ENCODE measurements around the gene NPIPB5.
"Not testable (repeated sequence)": the region's sequence is repeated elsewhere in the genome, so short reads cannot be mapped to it uniquely, and the experiment has no call there.

NPIPB5 gene

GRCh38 chr16:22510591-22510990 lies at the start of gene NPIPB5:
TSS of gene NPIPB5 (plus strand) at chr16:22510891. CDS start at chr16:22513802, 2,911 bp downstream.
- not testable (repeated sequence) for H3K36me3 ChIP-seq; H3K4me3 ChIP-seq (ENCODE audit: low read depth in 1 of 2, low read length in 1 of 2); H3K27me3 ChIP-seq; H3K27ac ChIP-seq; H3K4me1 ChIP-seq (ENCODE audit: control insufficient read depth in 1 of 2, insufficient read depth in 1 of 2, low read depth in 1 of 2, low read length in 1 of 2); H3K9me3 ChIP-seq

GRCh38 chr16:22468846-22469245 lies 41.8 kb upstream of the NPIPB5 start:
- H3K27me3 ChIP-seq; H3K27ac ChIP-seq; H3K4me1 ChIP-seq (ENCODE audit: control insufficient read depth in 1 of 2, insufficient read depth in 1 of 2, low read depth in 1 of 2, low read length in 1 of 2); H3K9me3 ChIP-seq; H3K4me3 ChIP-seq (ENCODE audit: low read depth in 1 of 2, low read length in 1 of 2); H3K36me3 ChIP-seq: not testable (repeated sequence)

- not testable (repeated sequence) for H3K9me3 ChIP-seq; H3K4me1 ChIP-seq (ENCODE audit: control insufficient read depth in 1 of 2, insufficient read depth in 1 of 2, low read depth in 1 of 2, low read length in 1 of 2); H3K36me3 ChIP-seq; H3K27me3 ChIP-seq; H3K27ac ChIP-seq; H3K4me3 ChIP-seq (ENCODE audit: low read depth in 1 of 2, low read length in 1 of 2)
Observed at GRCh38 chr16:22537996-22538395, 27.3 kb downstream of the NPIPB5 start.

DNA sequence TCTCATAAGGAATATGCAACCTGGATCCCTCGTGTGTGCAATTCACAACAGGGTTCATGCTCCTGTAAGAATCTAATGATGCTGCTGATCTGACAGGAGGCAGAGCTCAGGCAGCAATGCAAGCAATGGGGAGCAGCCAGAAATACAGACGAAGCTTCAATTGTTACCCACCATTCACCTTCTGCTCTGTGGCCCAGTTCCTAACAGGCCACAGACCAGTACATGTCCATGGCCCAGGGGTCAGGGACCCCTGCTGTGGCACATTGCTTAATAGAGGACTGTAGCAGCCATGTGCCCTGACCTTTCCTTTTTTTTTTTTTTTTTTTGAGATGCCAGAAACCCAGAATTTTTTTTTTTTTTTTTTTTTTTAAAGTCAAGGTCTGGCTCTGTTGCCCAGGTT lies 34.1 kb downstream of the NPIPB5 start:
- not testable (repeated sequence) for H3K27ac ChIP-seq; H3K9me3 ChIP-seq; H3K4me3 ChIP-seq (ENCODE audit: low read depth in 1 of 2, low read length in 1 of 2); H3K27me3 ChIP-seq; H3K4me1 ChIP-seq (ENCODE audit: control insufficient read depth in 1 of 2, insufficient read depth in 1 of 2, low read depth in 1 of 2, low read length in 1 of 2); H3K36me3 ChIP-seq

DNA sequence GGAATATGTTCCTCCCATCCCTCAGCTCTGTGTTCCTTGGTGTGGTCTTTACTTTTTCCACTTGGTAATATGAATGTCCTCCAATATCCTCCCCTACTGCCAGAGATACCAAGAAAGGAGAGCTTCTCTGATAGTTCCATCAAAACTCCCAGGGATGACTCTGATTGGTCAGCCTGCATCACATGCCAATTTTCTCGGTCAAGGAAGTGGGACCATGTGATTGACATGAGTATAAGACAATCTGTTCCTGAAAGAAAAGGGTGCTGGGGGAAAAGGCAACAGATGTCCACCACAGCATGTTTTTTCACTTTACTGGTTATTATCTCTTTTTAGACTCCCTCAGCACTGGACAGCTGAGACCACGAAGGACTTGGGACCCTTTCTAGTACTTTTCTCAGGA lies 35.9 kb downstream of the NPIPB5 start:
- H3K4me3 ChIP-seq (ENCODE audit: low read depth in 1 of 2, low read length in 1 of 2); H3K27ac ChIP-seq; H3K36me3 ChIP-seq; H3K27me3 ChIP-seq; H3K9me3 ChIP-seq; H3K4me1 ChIP-seq (ENCODE audit: control insufficient read depth in 1 of 2, insufficient read depth in 1 of 2, low read depth in 1 of 2, low read length in 1 of 2): not testable (repeated sequence)

- H3K36me3 ChIP-seq; H3K4me1 ChIP-seq (ENCODE audit: control insufficient read depth in 1 of 2, insufficient read depth in 1 of 2, low read depth in 1 of 2, low read length in 1 of 2); H3K4me3 ChIP-seq (ENCODE audit: low read depth in 1 of 2, low read length in 1 of 2); H3K9me3 ChIP-seq; H3K27ac ChIP-seq; H3K27me3 ChIP-seq: not testable (repeated sequence)
Observed at GRCh38 chr16:22547170-22547765, 36.6 kb downstream of the NPIPB5 start.

DNA sequence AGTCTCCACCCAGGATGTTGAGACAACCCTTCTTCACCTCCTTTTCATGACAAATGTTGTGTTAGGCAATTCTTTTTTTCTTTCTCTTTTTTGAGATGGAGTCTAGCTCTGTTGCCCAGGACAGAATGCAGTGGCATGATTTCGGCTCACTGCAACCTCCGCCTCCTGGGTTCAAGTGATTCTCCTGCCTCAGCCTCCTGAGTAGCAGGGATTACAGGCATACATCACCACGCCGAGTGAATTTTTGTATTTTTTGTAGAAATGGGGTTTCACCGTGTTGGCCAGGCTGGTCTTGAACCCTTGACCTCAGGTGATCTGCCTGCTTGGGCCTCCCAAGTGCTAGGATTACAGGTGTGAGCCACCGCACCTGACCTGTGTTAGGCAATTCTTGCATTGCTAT lies 39.2 kb downstream of the NPIPB5 start:
- not testable (repeated sequence) for H3K9me3 ChIP-seq; H3K4me1 ChIP-seq (ENCODE audit: control insufficient read depth in 1 of 2, insufficient read depth in 1 of 2, low read depth in 1 of 2, low read length in 1 of 2); H3K36me3 ChIP-seq

DNA sequence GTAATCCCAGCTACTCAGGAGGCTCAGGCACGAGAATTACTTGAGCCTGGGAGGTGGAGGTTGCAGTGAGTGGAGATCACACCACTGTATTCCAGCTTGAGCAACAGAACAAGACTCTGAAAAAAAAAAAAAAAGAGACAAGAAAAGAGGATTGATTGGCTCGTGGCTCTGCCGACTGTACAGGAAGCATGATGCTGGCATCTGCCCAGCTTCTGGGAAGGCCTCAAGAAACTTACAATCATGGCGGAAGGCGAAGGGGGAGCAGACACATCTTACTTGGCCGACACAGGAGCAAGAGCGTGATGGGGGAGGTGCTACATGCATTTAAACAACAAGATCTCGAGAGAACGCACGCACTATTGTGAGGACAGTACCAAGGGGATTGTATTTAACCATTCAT lies 40.5 kb downstream of the NPIPB5 start:
- not testable (repeated sequence) for H3K36me3 ChIP-seq; H3K9me3 ChIP-seq; H3K4me3 ChIP-seq (ENCODE audit: low read depth in 1 of 2, low read length in 1 of 2); H3K4me1 ChIP-seq (ENCODE audit: control insufficient read depth in 1 of 2, insufficient read depth in 1 of 2, low read depth in 1 of 2, low read length in 1 of 2); H3K27ac ChIP-seq; H3K27me3 ChIP-seq

More for the DNA sequence above, 39.2 kb downstream of the NPIPB5 start:
- not testable (repeated sequence) for H3K27ac ChIP-seq; H3K4me3 ChIP-seq (ENCODE audit: low read depth in 1 of 2, low read length in 1 of 2); H3K27me3 ChIP-seq

GRCh38 chr16:22551651-22552050 lies 41.0 kb downstream of the NPIPB5 start:
- not testable (repeated sequence) for H3K27me3 ChIP-seq; H3K4me1 ChIP-seq (ENCODE audit: control insufficient read depth in 1 of 2, insufficient read depth in 1 of 2, low read depth in 1 of 2, low read length in 1 of 2); H3K36me3 ChIP-seq; H3K4me3 ChIP-seq (ENCODE audit: low read depth in 1 of 2, low read length in 1 of 2); H3K27ac ChIP-seq; H3K9me3 ChIP-seq

- H3K27me3 ChIP-seq; H3K36me3 ChIP-seq; H3K9me3 ChIP-seq; H3K4me3 ChIP-seq (ENCODE audit: low read depth in 1 of 2, low read length in 1 of 2); H3K27ac ChIP-seq; H3K4me1 ChIP-seq (ENCODE audit: control insufficient read depth in 1 of 2, insufficient read depth in 1 of 2, low read depth in 1 of 2, low read length in 1 of 2): not testable (repeated sequence)
Observed at GRCh38 chr16:22556759-22557158, 46.1 kb downstream of the NPIPB5 start.
